ENCODE measurements around the gene OR4E1.
"Not testable (repeated sequence)": the region's sequence is repeated elsewhere in the genome, so short reads cannot be mapped to it uniquely, and the experiment has no call there.

OR4E1 gene

GRCh38 chr14:21654215-21654614, 19.4 kb downstream of the OR4E1 start:
- DNase-seq (ENCODE audit: low read depth in 2 of 2, low spot score in 1 of 2) = no peak

- DNase-seq (ENCODE audit: low read depth in 2 of 2, low spot score in 1 of 2) = no peak
Observed at GRCh38 chr14:21653331-21653885, 20.2 kb downstream of the OR4E1 start, which contains the start of gene OR4E2. TSS of gene OR4E2 (plus strand) at chr14:21653835. CDS start at chr14:21665083, 11,248 bp downstream.

- DNase-seq (ENCODE audit: low read depth in 2 of 2, low spot score in 1 of 2) = no peak
Observed at GRCh38 chr14:21652209-21652808, 21.3 kb downstream of the OR4E1 start.

- no peak for DNase-seq (ENCODE audit: low read depth in 2 of 2, low spot score in 1 of 2)
Observed at GRCh38 chr14:21647380-21647779, 26.2 kb downstream of the OR4E1 start.

GRCh38 chr14:21643407-21643806, 30.2 kb downstream of the OR4E1 start:
- DNase-seq (ENCODE audit: low read depth in 2 of 2, low spot score in 1 of 2) = no peak

- DNase-seq (ENCODE audit: low read depth in 2 of 2, low spot score in 1 of 2) = no peak
Observed at GRCh38 chr14:21642683-21643082, 30.9 kb downstream of the OR4E1 start.

GRCh38 chr14:21634840-21635239, 38.8 kb downstream of the OR4E1 start, which contains the start of gene OR10G2:
TSS of gene OR10G2 (minus strand) at chr14:21634940. CDS start at chr14:21634842, 98 bp downstream.
- no peak for DNase-seq (ENCODE audit: low read depth in 2 of 2, low spot score in 1 of 2)

- no peak for DNase-seq (ENCODE audit: low read depth in 2 of 2, low spot score in 1 of 2)
Observed at GRCh38 chr14:21631084-21631483, 42.5 kb downstream of the OR4E1 start.

GRCh38 chr14:21630503-21630902, 43.1 kb downstream of the OR4E1 start:
- not testable (repeated sequence) for DNase-seq (ENCODE audit: low read depth in 2 of 2, low spot score in 1 of 2)

GRCh38 chr14:21626491-21627230, 47.0 kb downstream of the OR4E1 start:
- no peak for DNase-seq (ENCODE audit: low read depth in 2 of 2, low spot score in 1 of 2)

Measured in stimulated activated CD8-positive, alpha-beta memory T cell treated with anti-CD3 and anti-CD28 coated beads, Interleukin-4, amount 100 ng/mL, for 4 hours (primary cell).